HL-60 (cell line): Measurements from ENCODE around the gene NVL.

Experiments
- CTCF ChIP-seq: IDR thresholded peaks from one replicate; pipeline ENCODE4 v1.5.1; 2011; ENCODE audit warnings: low read length, control low read depth, inconsistent platforms; ENCODE audit not compliant: insufficient read depth
- POLR2AphosphoS5 ChIP-seq: IDR thresholded peaks from 2 replicates; pipeline ENCODE4 v1.6.1; 2012; ENCODE audit warnings: low read depth

GRCh38 chr1:224266915-224267856 lies 62.8 kb downstream of the NVL start:
- TF ChIP-seq CTCF = no peak
- TF ChIP-seq POLR2AphosphoS5 = no peak
